Liver (tissue), 9 donors: ENCODE measurements around the gene LATS2. TPM values are rescaled to one million over a fixed set of nuclear protein-coding genes. Genes with fewer than 3 reads are reported as not detected.

Experiments
- DNase-seq: peaks from one replicate; pipeline ENCODE4 v3.0.0-alpha.2; 2017; ENCODE audit warnings: low spot score
- H3K27ac ChIP-seq, 2 donors: one replicate each; pipeline ENCODE4 v1.7.0; 2013; ENCODE audit warnings: inconsistent platforms in 2 of 2, low read length in 2 of 2, control low read depth in 1 of 2, low read depth in 1 of 2, mild to moderate bottlenecking in 1 of 2
- H3K27me3 ChIP-seq, 4 donors: one replicate each; pipeline versions ENCODE4 v1.6.1 to v1.7.0; 2013; ENCODE audit warnings: low read length in 3 of 4, inconsistent platforms in 1 of 4, mild to moderate bottlenecking in 1 of 4, moderate library complexity in 1 of 4; ENCODE audit not compliant: control insufficient read depth in 4 of 4, insufficient read depth in 4 of 4
- H3K36me3 ChIP-seq, 4 donors: one replicate each; pipeline versions ENCODE4 v1.6.1 to v1.7.0; 2013; ENCODE audit warnings: low read length in 3 of 4, mild to moderate bottlenecking in 3 of 4, low read depth in 1 of 4, moderate library complexity in 1 of 4; ENCODE audit not compliant: control insufficient read depth in 4 of 4, insufficient read depth in 3 of 4
- H3K4me1 ChIP-seq, 4 donors: one replicate each; pipeline versions ENCODE4 v1.6.1 to v1.7.0; 2013; ENCODE audit warnings: low read length in 3 of 4, mild to moderate bottlenecking in 3 of 4, moderate library complexity in 1 of 4; ENCODE audit not compliant: control insufficient read depth in 4 of 4, insufficient read depth in 4 of 4
- H3K4me3 ChIP-seq, 3 donors: one replicate each; pipeline versions ENCODE4 v1.6.1 to v1.7.0; 2013; ENCODE audit warnings: low read length in 3 of 3, control low read depth in 1 of 3, low read depth in 1 of 3, mild to moderate bottlenecking in 1 of 3
- H3K9ac ChIP-seq, 2 donors: one replicate each; pipeline ENCODE4 v1.7.0; 2013; ENCODE audit warnings: low read length in 2 of 2, mild to moderate bottlenecking in 2 of 2, moderate library complexity in 2 of 2, control low read depth in 1 of 2, low read depth in 1 of 2
- H3K9me3 ChIP-seq, 4 donors: one replicate each; pipeline versions ENCODE4 v1.6.1 to v1.7.0; 2013; ENCODE audit warnings: low read length in 3 of 4; ENCODE audit not compliant: control insufficient read depth in 4 of 4
- FOXA1 ChIP-seq: IDR thresholded peaks from 2 replicates; pipeline ENCODE4 v1.6.1; 2016; ENCODE audit warnings: antibody characterized with exemption
- FOXA2 ChIP-seq: IDR thresholded peaks from 2 replicates; pipeline ENCODE4 v1.6.1; 2016; ENCODE audit warnings: antibody characterized with exemption
- GABPA ChIP-seq, 2 donors: IDR thresholded peaks in 1 of 2; conservative IDR thresholded peaks in 1 of 2; 2 replicates each; pipeline ENCODE4 v1.6.1; 2016; ENCODE audit warnings: antibody characterized with exemption in 2 of 2, mild to moderate bottlenecking in 1 of 2, moderate library complexity in 1 of 2
- HNF4A ChIP-seq, 2 donors: conservative IDR thresholded peaks; 2 replicates each; pipeline ENCODE4 v1.6.1; 2016; ENCODE audit warnings: antibody characterized with exemption in 2 of 2, mild to moderate bottlenecking in 2 of 2
- HNF4G ChIP-seq: IDR thresholded peaks from 2 replicates; pipeline ENCODE4 v1.6.1; 2016; ENCODE audit warnings: antibody characterized with exemption
- JUND ChIP-seq, 2 donors: IDR thresholded peaks; 2 replicates each; pipeline ENCODE4 v1.6.1; 2016; ENCODE audit warnings: antibody characterized with exemption in 2 of 2
- NR2F2 ChIP-seq: IDR thresholded peaks from 2 replicates; pipeline ENCODE4 v1.6.1; 2016; ENCODE audit warnings: antibody characterized with exemption
- RAD21 ChIP-seq, 2 donors: IDR thresholded peaks; 2 replicates each; pipeline ENCODE4 v1.6.1; 2016; ENCODE audit warnings: antibody characterized with exemption in 2 of 2, mild to moderate bottlenecking in 2 of 2
- RXRA ChIP-seq, 2 donors: IDR thresholded peaks; 2 replicates each; pipeline ENCODE4 v1.6.1; 2017 to 2018; ENCODE audit warnings: antibody characterized with exemption in 2 of 2, mild to moderate bottlenecking in 1 of 2
- SP1 ChIP-seq: IDR thresholded peaks from 2 replicates; pipeline ENCODE4 v1.6.1; 2018; ENCODE audit warnings: antibody characterized with exemption, mild to moderate bottlenecking
- TAF1 ChIP-seq: conservative IDR thresholded peaks from 2 replicates; pipeline ENCODE4 v1.6.1; 2016; ENCODE audit warnings: antibody characterized with exemption, mild to moderate bottlenecking
- YY1 ChIP-seq: IDR thresholded peaks from 2 replicates; pipeline ENCODE4 v1.6.1; 2016; ENCODE audit warnings: antibody characterized with exemption, mild to moderate bottlenecking
- WGBS: extraction: QIAGEN DNeasy Blood & Tissue Kit; methylation state at CpG from one replicate; pipeline ENCODE4 v1.1.7; 2013; 5-methylcytosine and 5-hydroxymethylcytosine counted together
- polyA plus RNA-seq, 2 donors: library from polyadenylated mRNA; stranded (reverse) in 1 of 2; unstranded in 1 of 2; fragments of 200-250 nt in 1 of 2; fragments of >200 nt in 1 of 2; fragmentation: Nextera tagmentation in 1 of 2; extraction: Ambion mirVana in 1 of 2; gene quantifications; one replicate each; pipeline versions ENCODE4 v1.2.1 to v1.2.3, GENCODE V29; 2013 to 2015
- total RNA-seq, 2 donors: library from RNA; depleted of rRNA; stranded (reverse); fragments of >200 nt; gene quantifications; one replicate each; pipeline ENCODE4 v1.2.3, GENCODE V29; 2014
- TF ChIP-seq, protein P1 (sequence below): IDR thresholded peaks from 2 replicates; pipeline ENCODE4 v1.6.1; 2016; ENCODE audit warnings: antibody characterized with exemption
- TF ChIP-seq, protein P2 (sequence below): fragments of 150-350 bp; IDR thresholded peaks from 2 replicates; pipeline ENCODE4 v1.5.1; 2017; ENCODE audit warnings: improper control_type of control experiment, low read depth, low read length; ENCODE audit not compliant: missing input control
- TF ChIP-seq, protein P3 (sequence below): IDR thresholded peaks from 2 replicates; pipeline ENCODE4 v1.6.1; 2016; ENCODE audit warnings: antibody characterized with exemption
- TF ChIP-seq, protein P4 (sequence below): IDR thresholded peaks from 2 replicates; pipeline ENCODE4 v1.6.1; 2016; ENCODE audit warnings: antibody characterized with exemption
- donor health status: healthy.
- donor health status: healthy.
- donor health status: healthy.
- donor health status: healthy.
- donor health status: healthy.

Gene LATS2
- total and polyA plus RNA-seq, 4 donors: 1.6 to 7.0 (median 4.4) TPM

DNA sequence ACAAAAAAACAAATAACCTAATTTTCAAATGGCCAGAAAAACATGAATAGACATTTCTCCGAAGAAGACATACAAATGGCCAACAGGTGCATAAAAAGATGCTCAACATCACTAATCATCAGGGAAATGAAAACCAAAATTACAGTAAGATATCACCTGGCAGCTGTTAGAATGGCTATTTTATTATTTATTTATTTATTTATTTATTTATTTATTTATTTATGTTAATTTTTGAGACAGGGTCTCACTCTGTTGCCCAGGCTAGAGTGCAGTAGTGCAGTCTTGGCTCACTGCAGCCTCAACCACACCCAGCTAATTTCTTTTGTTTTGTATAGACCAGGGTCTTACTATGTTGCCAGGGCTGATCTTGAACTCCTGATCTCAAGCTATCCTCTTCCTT lies 27.1 kb upstream of the LATS2 start:
- no peaks in the 10 kb centered on the region for H3K9me3 ChIP-seq
- H3K27me3 ChIP-seq: no peaks in the 10 kb centered on the region
- no peak overlapping the region for H3K9ac ChIP-seq
- H3K4me3 ChIP-seq: no peak overlapping the region
- H3K36me3 ChIP-seq: no peaks in the 10 kb centered on the region
- TF ChIP-seq TAF1: no peak
- TF ChIP-seq RAD21 (IDR thresholded peaks at IDR 0.05): no peak
- TF ChIP-seq JUND (IDR thresholded peaks at IDR 0.05): no peak
- TF ChIP-seq RXRA (IDR thresholded peaks at IDR 0.05): no peak
- TF ChIP-seq NR2F2: no peak
- no peak for TF ChIP-seq GABPA (IDR thresholded peaks at IDR 0.05 in 1 of 2, conservative IDR thresholded peaks at IDR 0.05 in 1 of 2)
- TF ChIP-seq HNF4G: no peak
- no peak for TF ChIP-seq YY1
- DNase-seq: no peak
- no peak overlapping the region for H3K27ac ChIP-seq
- WGBS: 95% methylated on average over 1 of the region's 1 CpG
- no peaks in the 10 kb centered on the region for H3K4me1 ChIP-seq

DNA sequence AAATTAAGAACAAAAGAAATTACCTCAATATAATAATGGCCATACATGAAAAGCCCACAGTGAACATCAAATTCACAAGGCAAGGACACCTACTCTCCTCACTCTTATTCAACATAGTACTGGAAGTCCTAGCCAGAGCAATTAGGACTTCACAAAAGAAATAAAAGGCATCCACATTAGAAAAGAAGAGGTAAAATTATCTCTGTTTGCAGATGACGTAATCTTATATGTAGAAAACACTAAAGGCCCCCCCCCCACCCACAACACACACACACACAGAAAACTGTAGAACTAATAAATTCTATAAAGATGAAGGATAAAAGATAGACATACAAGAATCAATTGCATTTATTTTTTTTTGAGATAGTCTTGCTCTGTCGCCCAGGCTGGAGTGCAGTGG lies 25.5 kb upstream of the LATS2 start:
- TF ChIP-seq TAF1 (no peak), JUND (IDR thresholded peaks at IDR 0.05) (no peak), NR2F2 (no peak), FOXA2 (no peak), RXRA (IDR thresholded peaks at IDR 0.05) (no peak), FOXA1 (no peak), SP1 (no peak), HNF4A (conservative IDR thresholded peaks at IDR 0.05) (no peak), YY1 (no peak)
- TF ChIP-seq, protein P1, sequence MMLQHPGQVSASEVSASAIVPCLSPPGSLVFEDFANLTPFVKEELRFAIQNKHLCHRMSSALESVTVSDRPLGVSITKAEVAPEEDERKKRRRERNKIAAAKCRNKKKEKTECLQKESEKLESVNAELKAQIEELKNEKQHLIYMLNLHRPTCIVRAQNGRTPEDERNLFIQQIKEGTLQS: no peak
- TF ChIP-seq, protein P2, sequence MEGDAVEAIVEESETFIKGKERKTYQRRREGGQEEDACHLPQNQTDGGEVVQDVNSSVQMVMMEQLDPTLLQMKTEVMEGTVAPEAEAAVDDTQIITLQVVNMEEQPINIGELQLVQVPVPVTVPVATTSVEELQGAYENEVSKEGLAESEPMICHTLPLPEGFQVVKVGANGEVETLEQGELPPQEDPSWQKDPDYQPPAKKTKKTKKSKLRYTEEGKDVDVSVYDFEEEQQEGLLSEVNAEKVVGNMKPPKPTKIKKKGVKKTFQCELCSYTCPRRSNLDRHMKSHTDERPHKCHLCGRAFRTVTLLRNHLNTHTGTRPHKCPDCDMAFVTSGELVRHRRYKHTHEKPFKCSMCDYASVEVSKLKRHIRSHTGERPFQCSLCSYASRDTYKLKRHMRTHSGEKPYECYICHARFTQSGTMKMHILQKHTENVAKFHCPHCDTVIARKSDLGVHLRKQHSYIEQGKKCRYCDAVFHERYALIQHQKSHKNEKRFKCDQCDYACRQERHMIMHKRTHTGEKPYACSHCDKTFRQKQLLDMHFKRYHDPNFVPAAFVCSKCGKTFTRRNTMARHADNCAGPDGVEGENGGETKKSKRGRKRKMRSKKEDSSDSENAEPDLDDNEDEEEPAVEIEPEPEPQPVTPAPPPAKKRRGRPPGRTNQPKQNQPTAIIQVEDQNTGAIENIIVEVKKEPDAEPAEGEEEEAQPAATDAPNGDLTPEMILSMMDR: no peak
- TF ChIP-seq, protein P3, sequence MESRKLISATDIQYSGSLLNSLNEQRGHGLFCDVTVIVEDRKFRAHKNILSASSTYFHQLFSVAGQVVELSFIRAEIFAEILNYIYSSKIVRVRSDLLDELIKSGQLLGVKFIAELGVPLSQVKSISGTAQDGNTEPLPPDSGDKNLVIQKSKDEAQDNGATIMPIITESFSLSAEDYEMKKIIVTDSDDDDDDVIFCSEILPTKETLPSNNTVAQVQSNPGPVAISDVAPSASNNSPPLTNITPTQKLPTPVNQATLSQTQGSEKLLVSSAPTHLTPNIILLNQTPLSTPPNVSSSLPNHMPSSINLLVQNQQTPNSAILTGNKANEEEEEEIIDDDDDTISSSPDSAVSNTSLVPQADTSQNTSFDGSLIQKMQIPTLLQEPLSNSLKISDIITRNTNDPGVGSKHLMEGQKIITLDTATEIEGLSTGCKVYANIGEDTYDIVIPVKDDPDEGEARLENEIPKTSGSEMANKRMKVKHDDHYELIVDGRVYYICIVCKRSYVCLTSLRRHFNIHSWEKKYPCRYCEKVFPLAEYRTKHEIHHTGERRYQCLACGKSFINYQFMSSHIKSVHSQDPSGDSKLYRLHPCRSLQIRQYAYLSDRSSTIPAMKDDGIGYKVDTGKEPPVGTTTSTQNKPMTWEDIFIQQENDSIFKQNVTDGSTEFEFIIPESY: no peak
- TF ChIP-seq, protein P4, sequence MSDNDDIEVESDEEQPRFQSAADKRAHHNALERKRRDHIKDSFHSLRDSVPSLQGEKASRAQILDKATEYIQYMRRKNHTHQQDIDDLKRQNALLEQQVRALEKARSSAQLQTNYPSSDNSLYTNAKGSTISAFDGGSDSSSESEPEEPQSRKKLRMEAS: no peak
- H3K9ac ChIP-seq: no peak overlapping the region
- no peak overlapping the region for H3K4me3 ChIP-seq
- no peaks in the 10 kb centered on the region for H3K36me3 ChIP-seq
- DNase-seq: no peak
- H3K9me3 ChIP-seq: no peaks in the 10 kb centered on the region
- H3K27me3 ChIP-seq: no peaks in the 10 kb centered on the region
- 91% methylated on average over 2 of the region's 2 CpGs for WGBS
- H3K4me1 ChIP-seq: no peaks in the 10 kb centered on the region
- no peak overlapping the region for H3K27ac ChIP-seq

DNA sequence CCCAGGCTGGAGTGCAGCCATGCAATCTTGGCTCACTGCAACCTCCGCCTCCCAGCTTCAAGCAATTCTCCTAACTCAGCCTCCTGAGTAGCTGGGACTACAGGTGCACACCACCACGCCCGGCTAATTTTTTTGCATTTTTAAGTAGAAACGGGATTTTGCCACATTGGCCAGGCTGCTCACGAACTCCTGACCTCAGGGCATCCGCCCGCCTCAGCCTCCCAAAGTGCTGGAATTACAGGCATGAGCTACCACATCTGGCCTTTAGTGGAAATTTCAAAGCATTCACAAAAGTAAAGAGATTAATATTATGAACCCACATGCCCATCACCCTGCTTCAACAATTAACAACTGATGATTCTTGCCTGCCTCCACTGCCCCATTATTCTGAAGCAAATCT lies 20.5 kb upstream of the LATS2 start:
- no peak for DNase-seq
- WGBS: 92% methylated on average over 7 of the region's 7 CpGs
- Histone ChIP-seq H3K4me3 (no peak overlapping the region), H3K27ac (no peak overlapping the region), H3K4me1 (no peaks in the 10 kb centered on the region), H3K36me3 (no peaks in the 10 kb centered on the region), H3K9me3 (no peaks in the 10 kb centered on the region), H3K9ac (no peak overlapping the region), H3K27me3 (no peaks in the 10 kb centered on the region)
- TF ChIP-seq, protein P2: no peak
- no peak for TF ChIP-seq RAD21 (IDR thresholded peaks at IDR 0.05)
